Measurements from ENCODE around the gene AP3M1.
A peak's percentile ranks its signal among the peaks of the same experiment; 100 is the strongest.

Gene AP3M1

GRCh38 chr10:74194999-74195398 is 44.4 kb upstream of the AP3M1 start:
- no peak for ATAC-seq
- TF ChIP-seq CSDC2 (CRISPR knock-in tag; IDR thresholded peaks at IDR 0.05) = no peak
- TF ChIP-seq ZFP3 (CRISPR knock-in tag; IDR thresholded peaks at IDR 0.05) = no peak
- no peak for TF ChIP-seq ESRRG (CRISPR knock-in tag; IDR thresholded peaks at IDR 0.05)
- no peak for TF ChIP-seq TSHZ2 (CRISPR knock-in tag; IDR thresholded peaks at IDR 0.05)
- TF ChIP-seq BACH2 (CRISPR knock-in tag; IDR thresholded peaks at IDR 0.05; ENCODE audit: borderline replicate concordance) = no peak
- no peak for TF ChIP-seq ZFP30 (CRISPR knock-in tag; IDR thresholded peaks at IDR 0.05)
- TF ChIP-seq TOX (CRISPR knock-in tag; IDR thresholded peaks at IDR 0.05; ENCODE audit: borderline replicate concordance) = no peak
- no peak for TF ChIP-seq POU6F1 (CRISPR knock-in tag; IDR thresholded peaks at IDR 0.05; ENCODE audit: borderline replicate concordance, low read depth)
- TF ChIP-seq CREB5 (CRISPR knock-in tag; IDR thresholded peaks at IDR 0.05; ENCODE audit: low read depth) = no peak
- no peak for TF ChIP-seq ZNF70 (CRISPR knock-in tag; IDR thresholded peaks at IDR 0.05)
- TF ChIP-seq ZNF565 (CRISPR knock-in tag; conservative IDR thresholded peaks at IDR 0.05; ENCODE audit: low read depth) = no peak
- TF ChIP-seq RARB (CRISPR knock-in tag; IDR thresholded peaks at IDR 0.05) = no peak
- TF ChIP-seq CSRNP3 (CRISPR knock-in tag; IDR thresholded peaks at IDR 0.05) = no peak
- no peak for TF ChIP-seq GLIS3 (CRISPR knock-in tag; IDR thresholded peaks at IDR 0.05)

- TF ChIP-seq TSHZ2 (CRISPR knock-in tag; IDR thresholded peaks at IDR 0.05) = no peak
- no peak for TF ChIP-seq SNAI2 (CRISPR knock-in tag; IDR thresholded peaks at IDR 0.05)
- TF ChIP-seq ZFP30 (CRISPR knock-in tag; IDR thresholded peaks at IDR 0.05) = no peak
- no peak for TF ChIP-seq ESRRG (CRISPR knock-in tag; IDR thresholded peaks at IDR 0.05)
- TF ChIP-seq ZFP3 (CRISPR knock-in tag; IDR thresholded peaks at IDR 0.05) = no peak
- no peak for TF ChIP-seq TOX (CRISPR knock-in tag; IDR thresholded peaks at IDR 0.05; ENCODE audit: borderline replicate concordance)
- ATAC-seq = no peak
These were observed 43.9 kb upstream of the AP3M1 start for GRCh38 chr10:74194545-74194944.

- no peak for TF ChIP-seq BACH2 (CRISPR knock-in tag; IDR thresholded peaks at IDR 0.05; ENCODE audit: borderline replicate concordance)
- TF ChIP-seq ZNF70 (CRISPR knock-in tag; IDR thresholded peaks at IDR 0.05) = no peak
- no peak for TF ChIP-seq ARNTL (CRISPR knock-in tag; IDR thresholded peaks at IDR 0.05; ENCODE audit: borderline replicate concordance, low read depth)
- no peak for TF ChIP-seq CREB5 (CRISPR knock-in tag; IDR thresholded peaks at IDR 0.05; ENCODE audit: low read depth)
- TF ChIP-seq ZNF565 (CRISPR knock-in tag; conservative IDR thresholded peaks at IDR 0.05; ENCODE audit: low read depth) = no peak
- TF ChIP-seq TSHZ2 (CRISPR knock-in tag; IDR thresholded peaks at IDR 0.05) = no peak
- no peak for TF ChIP-seq CSRNP3 (CRISPR knock-in tag; IDR thresholded peaks at IDR 0.05)
- TF ChIP-seq ZC3H10 (CRISPR knock-in tag; IDR thresholded peaks at IDR 0.05) = no peak
- no peak for TF ChIP-seq SNAI2 (CRISPR knock-in tag; IDR thresholded peaks at IDR 0.05)
- TF ChIP-seq ISL1 (CRISPR knock-in tag; IDR thresholded peaks at IDR 0.05) = no peak
- peak; percentile 64 for ATAC-seq
These were observed 39.9 kb upstream of the AP3M1 start for GRCh38 chr10:74190494-74190893.
